Measurements from ENCODE around the gene ITPKB. TPM values are rescaled to one million over a fixed set of nuclear protein-coding genes. Genes with fewer than 3 reads are reported as not detected.

The ITPKB gene
- total RNA-seq, 1 donor from 2014 or later, result 1.6 TPM

GRCh38 chr1:226645279-226645976 lies 93.7 kb downstream of the ITPKB start:
- no peak overlapping the region for H3K4me3 Mint-ChIP-seq
- Histone ChIP-seq H3K9ac (no peak overlapping the region), H3K4me3 (no peak overlapping the region), H3K4me1 (peaks cover 21% of the 10 kb centered on the region), H3K27me3 (no peaks in the 10 kb centered on the region), H3K79me2 (ENCODE audit: low read depth) (no peaks in the 10 kb centered on the region), H3K27ac (no peak overlapping the region), H3K4me2 (no peak overlapping the region), H3F3A (ENCODE audit: low read depth) (peaks cover 15% of the 10 kb centered on the region), H4K20me1 (ENCODE audit: low read depth) (no peaks in the 10 kb centered on the region), H3K36me3 (no peaks in the 10 kb centered on the region), H3K9me3 (ENCODE audit: low read depth) (no peaks in the 10 kb centered on the region), H2AFZ (replicated peaks) (no peak overlapping the region)
- TF ChIP-seq EZH2phosphoT487 (IDR thresholded peaks at IDR 0.05), result no peak
- TF ChIP-seq EZH2 (IDR thresholded peaks at IDR 0.05), result no peak
- TF ChIP-seq CTCF (IDR thresholded peaks at IDR 0.05), result no peak
- H3K9me3 Mint-ChIP-seq, result no peaks in the 10 kb centered on the region
- DNase-seq (ENCODE audit: low spot score), result no peak
- H3K36me3 Mint-ChIP-seq, result peaks cover 12% of the 10 kb centered on the region
- H3K27ac Mint-ChIP-seq, result no peak overlapping the region
- no peaks in the 10 kb centered on the region for H3K27me3 Mint-ChIP-seq (ENCODE audit: insufficient read depth, low read depth)
- peaks cover 35% of the 10 kb centered on the region for H3K4me1 Mint-ChIP-seq

GRCh38 chr1:226644541-226645176 lies 94.4 kb downstream of the ITPKB start:
- Histone ChIP-seq H2AFZ (replicated peaks) (no peak overlapping the region), H3K4me2 (no peak overlapping the region), H3K4me3 (no peak overlapping the region), H3K9ac (no peak overlapping the region), H3K27ac (no peak overlapping the region), H3F3A (ENCODE audit: low read depth) (peaks cover 7% of the 10 kb centered on the region), H3K9me3 (ENCODE audit: low read depth) (no peaks in the 10 kb centered on the region), H3K27me3 (no peaks in the 10 kb centered on the region), H3K79me2 (ENCODE audit: low read depth) (no peaks in the 10 kb centered on the region), H3K36me3 (no peaks in the 10 kb centered on the region), H3K4me1 (peaks cover 15% of the 10 kb centered on the region), H4K20me1 (ENCODE audit: low read depth) (no peaks in the 10 kb centered on the region)
- DNase-seq (ENCODE audit: low spot score), result no peak
- Mint-ChIP-seq H3K27ac (no peak overlapping the region), H3K9me3 (no peaks in the 10 kb centered on the region), H3K36me3 (peaks cover 12% of the 10 kb centered on the region), H3K4me1 (peaks cover 29% of the 10 kb centered on the region), H3K27me3 (ENCODE audit: insufficient read depth, low read depth) (no peaks in the 10 kb centered on the region), H3K4me3 (no peak overlapping the region)
- no peak for TF ChIP-seq EZH2 (IDR thresholded peaks at IDR 0.05)
- TF ChIP-seq CTCF (IDR thresholded peaks at IDR 0.05), result no peak
- no peak for TF ChIP-seq EZH2phosphoT487 (IDR thresholded peaks at IDR 0.05)

DNA sequence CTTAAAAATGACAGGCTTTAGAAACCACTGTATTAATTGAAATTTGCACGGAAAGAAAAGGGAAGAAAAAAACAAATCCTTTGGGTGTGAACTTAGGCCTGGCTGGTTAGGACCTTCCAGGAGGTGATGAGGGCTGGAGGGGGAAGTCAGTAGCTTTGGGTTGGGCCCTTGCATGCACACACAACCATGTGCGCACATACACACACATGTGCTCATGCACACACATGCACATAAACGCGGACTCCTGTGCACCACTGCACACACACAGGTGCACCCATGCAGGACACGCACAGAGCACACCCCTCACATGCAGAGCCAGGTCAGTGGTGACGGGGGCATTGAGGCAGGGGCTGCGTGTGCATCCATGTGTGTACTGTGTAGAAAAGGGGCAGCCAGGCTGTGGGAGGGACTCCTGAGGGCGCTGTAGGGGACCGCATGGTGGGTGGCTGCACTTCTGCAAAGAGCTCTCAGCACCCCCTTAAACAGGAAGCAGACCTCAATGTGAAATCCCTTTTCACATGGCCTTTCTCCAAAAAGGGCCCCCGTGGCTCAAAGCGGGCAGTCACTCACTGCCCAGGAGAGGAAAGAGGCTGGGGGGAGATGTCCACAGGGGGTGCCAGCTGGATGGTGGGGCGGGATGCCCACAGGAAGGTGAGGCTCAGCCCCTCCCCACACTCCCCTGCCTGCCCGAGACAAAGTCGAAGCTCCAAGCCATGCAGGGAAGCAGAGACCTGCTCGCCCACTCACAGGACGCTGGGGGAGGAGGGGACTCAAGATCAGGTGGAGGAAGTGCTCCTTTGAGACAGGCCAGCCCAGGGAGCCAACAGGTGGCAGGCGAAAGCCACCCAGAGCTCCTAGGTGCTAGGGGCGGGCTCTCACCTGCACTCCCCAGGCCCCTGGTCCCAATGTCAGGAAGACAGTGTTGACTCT lies 95.2 kb downstream of the ITPKB start:
- TF ChIP-seq EZH2phosphoT487 (IDR thresholded peaks at IDR 0.05) (no peak), CTCF (IDR thresholded peaks at IDR 0.05) (no peak), EZH2 (IDR thresholded peaks at IDR 0.05) (no peak)
- Histone ChIP-seq H3K4me3 (no peak overlapping the region), H3K27me3 (no peaks in the 10 kb centered on the region), H3K4me1 (peaks cover 12% of the 10 kb centered on the region), H4K20me1 (ENCODE audit: low read depth) (no peaks in the 10 kb centered on the region), H3K27ac (no peak overlapping the region), H3K36me3 (no peaks in the 10 kb centered on the region), H3K79me2 (ENCODE audit: low read depth) (no peaks in the 10 kb centered on the region), H3K9me3 (ENCODE audit: low read depth) (no peaks in the 10 kb centered on the region), H3K9ac (no peak overlapping the region), H3F3A (ENCODE audit: low read depth) (peaks cover under 1% of the 10 kb centered on the region), H3K4me2 (no peak overlapping the region), H2AFZ (replicated peaks) (no peak overlapping the region)
- Mint-ChIP-seq H3K27me3 (ENCODE audit: insufficient read depth, low read depth) (no peaks in the 10 kb centered on the region), H3K36me3 (peaks cover 9% of the 10 kb centered on the region), H3K4me1 (peaks cover 26% of the 10 kb centered on the region), H3K27ac (peak overlapping the region; percentile 78), H3K9me3 (no peaks in the 10 kb centered on the region), H3K4me3 (peak overlapping the region; percentile 12)
- no peak for DNase-seq (ENCODE audit: low spot score)
